ENCODE data around the gene UTP11.

GRCh38 chr1:38059635-38060250, 47.2 kb downstream of the UTP11 start:
- TF ChIP-seq CTCF (IDR thresholded peaks at IDR 0.05) (no peak), POLR2A (IDR thresholded peaks at IDR 0.05) (no peak)

Measured in thyroid gland (tissue), 4 donors.